NCI-H146 treated with DMSO at 0.1 percent for 48 hours (cell line): ENCODE measurements around the gene PCBD2.
"Not testable (repeated sequence)": the region's sequence is repeated elsewhere in the genome, so short reads cannot be mapped to it uniquely, and the experiment has no call there.

Experiments used
- DNase-seq: peaks from one replicate; lab custom pipeline; 2025; ENCODE audit not compliant: unreplicated experiment; lab: John Stamatoyannopoulos, UW

Gene PCBD2

GRCh38 chr5:134905246-134905996 is 490 bp downstream of the PCBD2 start:
- DNase-seq, result peak; percentile 21

- DNase-seq, result no peak
These were observed 1.9 kb downstream of the PCBD2 start for GRCh38 chr5:134906811-134907210.

GRCh38 chr5:134910752-134911151 is 5.8 kb downstream of the PCBD2 start:
- not testable (repeated sequence) for DNase-seq

GRCh38 chr5:134911285-134912206 is 6.6 kb downstream of the PCBD2 start:
- no peak for DNase-seq

DNA sequence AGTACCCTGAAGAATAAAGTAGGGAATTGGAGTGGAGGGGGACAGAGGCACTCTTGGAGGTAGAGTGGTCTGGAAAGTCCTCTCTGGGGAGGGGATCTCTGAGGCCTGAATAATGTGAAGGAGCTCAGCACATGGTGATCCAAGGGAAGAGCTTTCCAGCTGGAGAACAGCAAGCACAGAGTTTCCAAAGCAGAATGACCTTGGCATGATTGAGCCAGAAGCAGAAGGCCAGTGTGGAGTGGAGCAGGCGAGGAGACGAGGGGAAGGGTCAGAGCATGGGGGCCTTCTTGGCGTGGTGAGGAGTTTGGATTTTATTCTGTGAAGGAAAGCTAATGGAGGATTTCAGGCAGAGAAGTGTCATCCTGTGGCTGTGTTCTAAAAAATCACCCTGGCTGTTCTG is 8.3 kb downstream of the PCBD2 start:
- no peak for DNase-seq

DNA sequence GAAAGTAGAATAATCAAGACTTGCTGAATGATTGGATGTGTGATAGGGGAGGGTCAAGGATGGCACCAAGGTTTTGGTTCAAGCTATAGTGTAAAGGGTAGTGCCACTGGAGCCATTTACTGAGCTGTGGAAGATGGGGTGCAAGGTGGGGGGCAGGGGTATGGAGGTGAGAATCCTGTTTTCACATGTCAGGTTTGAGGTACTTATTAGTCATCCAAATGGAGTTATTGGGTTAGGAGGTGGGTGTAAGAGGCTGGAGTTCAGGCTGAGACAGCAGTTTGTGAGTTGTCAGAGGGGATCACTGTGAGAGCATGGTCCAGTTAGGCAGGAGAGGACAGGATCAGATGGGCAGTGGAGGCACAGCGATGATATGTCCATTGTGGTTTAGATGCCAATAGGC is 8.9 kb downstream of the PCBD2 start:
- DNase-seq, result no peak

GRCh38 chr5:134917070-134917815 is 12.3 kb downstream of the PCBD2 start:
- DNase-seq, result no peak

- no peak for DNase-seq
These were observed 13.9 kb downstream of the PCBD2 start for GRCh38 chr5:134918861-134919260.

DNA sequence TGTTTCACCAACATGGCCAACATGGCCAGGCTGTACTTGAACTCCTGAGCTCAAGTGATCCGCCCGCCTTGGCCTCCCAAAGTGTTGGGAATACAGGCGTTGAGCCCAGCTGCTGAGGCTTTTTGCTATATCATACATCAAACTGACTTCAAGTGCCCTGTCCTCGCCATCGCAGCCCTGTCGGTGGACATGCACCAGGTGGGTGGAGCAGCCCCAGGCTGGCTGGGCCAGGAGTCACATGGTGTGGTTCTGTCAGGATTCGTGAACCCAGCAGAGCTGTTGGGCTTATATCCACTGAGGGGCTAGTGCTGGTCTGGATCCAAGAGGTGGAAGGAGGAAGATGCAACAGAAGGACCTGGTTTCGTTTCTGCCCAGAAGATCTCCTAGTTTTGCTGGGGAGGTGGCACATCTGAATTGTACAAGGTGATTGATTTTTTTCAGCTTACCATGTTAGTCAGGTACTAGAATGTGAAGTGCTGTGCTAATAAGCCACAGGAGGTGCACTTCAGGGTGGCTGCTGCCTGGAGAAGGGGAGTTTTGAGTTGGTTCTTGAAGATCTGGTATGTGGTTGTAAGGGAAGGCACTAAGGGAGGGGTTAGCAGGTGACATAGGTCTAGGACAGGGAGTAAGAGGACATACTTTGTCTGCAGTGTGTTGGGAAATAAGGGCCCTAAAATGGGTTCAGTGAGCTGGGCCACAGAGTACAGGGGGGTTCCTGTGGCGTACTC is 16.1 kb downstream of the PCBD2 start:
- DNase-seq, result no peak

DNA sequence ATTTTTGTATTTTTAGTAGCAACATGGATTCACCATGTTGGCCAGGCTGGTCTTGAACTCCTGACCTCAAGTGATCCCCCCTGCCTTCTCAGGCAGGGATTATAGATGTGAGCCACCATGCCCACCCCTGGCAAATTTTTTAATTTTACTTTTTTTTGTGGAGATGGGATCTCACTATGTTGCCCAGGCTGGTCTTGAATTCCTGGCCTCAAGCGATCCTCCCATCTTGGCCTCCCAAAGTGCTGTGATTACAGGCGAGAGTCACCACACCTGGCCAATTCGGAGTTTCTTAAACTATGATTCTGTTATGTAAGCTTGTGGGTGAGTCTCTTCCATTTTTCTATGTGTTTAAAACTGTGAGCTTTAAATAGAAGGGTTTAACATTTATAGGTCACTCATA is 27.6 kb downstream of the PCBD2 start:
- DNase-seq, result no peak

GRCh38 chr5:134934202-134934601 is 29.3 kb downstream of the PCBD2 start:
- no peak for DNase-seq

DNA sequence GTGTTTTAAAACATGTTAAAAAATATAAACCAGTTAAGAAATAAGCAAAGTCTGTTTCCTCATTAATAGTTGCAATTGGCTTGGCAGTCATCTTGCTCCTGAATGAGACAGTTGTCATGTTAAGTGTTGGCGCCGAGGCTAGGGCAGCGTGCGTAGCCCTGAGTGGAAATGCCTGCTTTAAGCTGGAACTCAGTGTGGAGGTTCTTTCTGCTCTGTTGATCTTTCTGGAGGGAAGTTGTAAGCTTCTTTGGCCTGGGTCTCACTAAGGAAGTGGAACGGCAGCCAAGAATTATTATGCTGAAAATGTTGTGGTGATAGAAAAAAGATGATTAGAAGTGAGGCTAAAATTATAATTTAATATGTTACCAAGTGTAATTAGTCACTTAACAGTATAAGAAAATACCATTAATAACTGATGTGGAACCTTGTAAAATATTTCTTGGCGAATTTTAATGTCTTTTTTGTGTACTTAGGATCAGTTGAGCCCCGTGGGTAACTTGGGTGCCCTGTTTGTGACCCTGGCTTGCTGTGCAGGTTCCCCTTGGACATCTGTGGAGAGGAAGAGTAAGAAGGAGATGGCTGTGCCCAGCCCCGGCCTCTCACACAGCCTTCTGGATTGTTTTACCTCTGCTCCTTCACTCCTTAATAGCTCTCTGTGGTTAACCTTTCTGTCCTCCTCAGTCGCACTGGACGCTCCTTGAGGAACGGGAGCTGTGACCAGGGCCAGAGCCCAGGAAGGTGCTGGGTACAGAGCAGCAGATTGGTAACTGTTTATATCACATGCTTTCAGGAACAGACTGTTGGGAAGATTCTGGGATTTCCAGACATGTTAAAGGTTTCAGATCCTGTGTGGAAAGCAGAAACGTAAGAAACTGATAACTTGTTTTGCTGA is 31.0 kb downstream of the PCBD2 start:
- DNase-seq, result no peak

- no peak for DNase-seq
These were observed 32.6 kb downstream of the PCBD2 start for GRCh38 chr5:134937526-134937925.

DNA sequence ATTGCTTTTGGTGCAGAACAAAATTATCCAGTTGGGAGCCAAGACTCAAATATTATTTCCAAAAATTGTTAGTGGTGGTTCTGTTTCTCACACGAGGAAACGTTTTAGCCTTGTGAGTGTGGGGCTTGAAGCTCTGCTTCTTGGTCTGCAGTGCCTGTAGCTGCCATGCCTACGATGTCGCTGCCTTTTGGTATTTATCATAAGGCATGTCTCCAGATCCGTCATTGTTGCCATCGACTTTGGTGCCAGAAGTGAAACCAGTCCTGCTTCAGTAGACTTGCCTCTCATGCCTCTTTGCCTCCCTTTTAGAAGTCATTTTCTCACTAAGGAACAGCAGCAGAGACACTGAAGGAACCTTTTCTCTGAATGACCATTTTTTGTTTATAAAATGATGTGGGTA is 33.1 kb downstream of the PCBD2 start:
- DNase-seq, result no peak

GRCh38 chr5:134939500-134939899 is 34.6 kb downstream of the PCBD2 start:
- no peak for DNase-seq

GRCh38 chr5:134943547-134943946 is 38.6 kb downstream of the PCBD2 start:
- DNase-seq, result no peak

- no peak for DNase-seq
These were observed 39.7 kb downstream of the PCBD2 start for GRCh38 chr5:134944630-134945029.

DNA sequence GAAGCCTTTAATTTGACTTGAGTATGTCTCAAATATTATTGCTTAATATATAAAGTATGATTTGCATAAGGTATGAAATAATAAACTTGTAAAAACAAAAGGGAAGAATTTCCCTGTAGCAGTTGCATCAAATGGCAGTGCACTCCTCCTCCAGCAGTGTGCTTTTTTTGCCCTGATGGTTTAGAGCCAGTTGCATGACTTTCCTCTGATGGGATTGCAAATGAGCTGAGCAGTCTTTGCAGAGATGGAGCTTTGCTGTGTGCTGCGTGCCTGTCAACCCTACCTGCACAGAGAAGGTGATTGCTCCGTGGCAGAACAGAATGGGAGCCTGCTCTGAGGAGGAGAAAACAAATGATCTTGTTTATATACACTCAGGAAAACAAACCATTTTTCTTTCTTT is 40.1 kb downstream of the PCBD2 start:
- no peak for DNase-seq

DNA sequence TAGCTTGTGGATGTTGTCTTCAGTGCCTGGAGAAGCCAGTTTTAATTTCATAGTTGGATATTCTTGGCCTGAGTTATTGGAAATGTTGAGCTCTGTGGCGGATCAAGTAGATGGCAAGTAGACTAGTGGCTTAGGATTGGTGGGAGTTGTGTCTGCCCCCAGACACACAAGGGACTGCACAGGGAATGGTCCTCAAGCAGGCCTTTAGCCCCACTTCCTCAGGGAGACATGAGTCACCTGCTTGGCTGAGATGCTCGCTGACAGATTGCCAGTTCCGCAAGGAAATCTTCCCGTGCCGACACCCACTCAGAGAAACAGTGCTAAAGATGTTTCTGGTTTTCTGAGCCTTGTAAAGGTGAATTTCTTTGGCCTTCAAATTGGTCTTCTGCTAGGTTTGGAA is 44.0 kb downstream of the PCBD2 start:
- no peak for DNase-seq

- DNase-seq, result no peak
These were observed 44.4 kb downstream of the PCBD2 start for GRCh38 chr5:134949316-134949715.
